HG02938 (cell line): ENCODE results near the gene GYPC.
"Not testable (repeated sequence)": the region's sequence is repeated elsewhere in the genome, so short reads cannot be mapped to it uniquely, and the experiment has no call there.

Experiments
- ATAC-seq: cut with Tn5 transposase; IDR thresholded peaks from one replicate; pipeline ENCODE4 v1.9.1; 2021; ENCODE audit warnings: mild to moderate bottlenecking, moderate library complexity; ENCODE audit not compliant: unreplicated experiment

GYPC gene

GRCh38 chr2:126668254-126668653 lies 12.3 kb downstream of the GYPC start:
- no peak for ATAC-seq

- no peak for ATAC-seq
These were observed 13.8 kb downstream of the GYPC start for GRCh38 chr2:126669772-126670171.

- no peak for ATAC-seq
These were observed 15.5 kb downstream of the GYPC start for GRCh38 chr2:126671488-126671887.

GRCh38 chr2:126672980-126673605 lies 17.1 kb downstream of the GYPC start:
- ATAC-seq, result no peak

- no peak for ATAC-seq
These were observed 18.3 kb downstream of the GYPC start for GRCh38 chr2:126674075-126674744.

- no peak for ATAC-seq
These were observed 19.7 kb downstream of the GYPC start for GRCh38 chr2:126675637-126676036.

GRCh38 chr2:126676221-126677175 lies 20.5 kb downstream of the GYPC start:
- no peak for ATAC-seq

GRCh38 chr2:126677176-126677538 lies 21.2 kb downstream of the GYPC start:
- no peak for ATAC-seq

- no peak for ATAC-seq
These were observed 22.5 kb downstream of the GYPC start for GRCh38 chr2:126678269-126679065.

- ATAC-seq, result no peak
These were observed 23.2 kb downstream of the GYPC start for GRCh38 chr2:126679094-126679713.

- no peak for ATAC-seq
These were observed 25.5 kb downstream of the GYPC start for GRCh38 chr2:126681505-126681904.

GRCh38 chr2:126685629-126686028 lies 29.7 kb downstream of the GYPC start:
- no peak for ATAC-seq

GRCh38 chr2:126686286-126686685 lies 30.3 kb downstream of the GYPC start:
- no peak for ATAC-seq

- ATAC-seq, result no peak
These were observed 31.0 kb downstream of the GYPC start for GRCh38 chr2:126686841-126687485.

- ATAC-seq, result no peak
These were observed 31.5 kb downstream of the GYPC start for GRCh38 chr2:126687503-126687902.

GRCh38 chr2:126688594-126688993 lies 32.6 kb downstream of the GYPC start:
- not testable (repeated sequence) for ATAC-seq

- not testable (repeated sequence) for ATAC-seq
These were observed 36.3 kb downstream of the GYPC start for GRCh38 chr2:126692241-126692640.

- ATAC-seq, result not testable (repeated sequence)
These were observed 37.1 kb downstream of the GYPC start for GRCh38 chr2:126692934-126693592.
